ENCODE results near the gene AADACL4. TPM values are rescaled to one million over a fixed set of nuclear protein-coding genes. Genes with fewer than 3 reads are reported as not detected.
"Not testable (repeated sequence)": the region's sequence is repeated elsewhere in the genome, so short reads cannot be mapped to it uniquely, and the experiment has no call there.

AADACL4 gene
- total RNA-seq, 1 donor from 2014 or later, result not detected

DNA sequence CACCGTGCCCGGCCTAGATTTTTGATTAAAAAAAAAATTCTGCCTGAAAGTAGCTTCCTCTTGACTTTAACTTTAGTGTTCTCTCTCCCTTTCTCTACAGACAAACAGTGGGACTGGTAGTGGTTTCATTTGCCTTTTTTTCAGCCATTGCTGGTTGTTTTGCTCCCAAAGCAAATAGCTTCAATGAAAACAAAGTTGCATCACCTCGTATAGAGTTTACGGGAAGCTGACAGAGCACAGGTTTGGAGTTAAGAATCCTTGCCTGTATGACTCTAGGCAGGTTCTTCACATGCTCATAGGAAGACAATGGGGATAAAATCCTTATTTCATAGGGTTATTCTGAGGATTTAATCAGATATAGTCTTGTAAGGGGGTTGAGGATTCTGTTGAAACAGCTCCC is 21.6 kb downstream of the AADACL4 start:
- ATAC-seq, result no peak
- Histone ChIP-seq H3K4me3 (no peak overlapping the region), H3K27ac (no peak overlapping the region), H3K27me3 (no peaks in the 10 kb centered on the region), H3K9me3 (no peaks in the 10 kb centered on the region), H3K36me3 (no peaks in the 10 kb centered on the region), H3K4me1 (no peaks in the 10 kb centered on the region)
- TF ChIP-seq, protein P1, sequence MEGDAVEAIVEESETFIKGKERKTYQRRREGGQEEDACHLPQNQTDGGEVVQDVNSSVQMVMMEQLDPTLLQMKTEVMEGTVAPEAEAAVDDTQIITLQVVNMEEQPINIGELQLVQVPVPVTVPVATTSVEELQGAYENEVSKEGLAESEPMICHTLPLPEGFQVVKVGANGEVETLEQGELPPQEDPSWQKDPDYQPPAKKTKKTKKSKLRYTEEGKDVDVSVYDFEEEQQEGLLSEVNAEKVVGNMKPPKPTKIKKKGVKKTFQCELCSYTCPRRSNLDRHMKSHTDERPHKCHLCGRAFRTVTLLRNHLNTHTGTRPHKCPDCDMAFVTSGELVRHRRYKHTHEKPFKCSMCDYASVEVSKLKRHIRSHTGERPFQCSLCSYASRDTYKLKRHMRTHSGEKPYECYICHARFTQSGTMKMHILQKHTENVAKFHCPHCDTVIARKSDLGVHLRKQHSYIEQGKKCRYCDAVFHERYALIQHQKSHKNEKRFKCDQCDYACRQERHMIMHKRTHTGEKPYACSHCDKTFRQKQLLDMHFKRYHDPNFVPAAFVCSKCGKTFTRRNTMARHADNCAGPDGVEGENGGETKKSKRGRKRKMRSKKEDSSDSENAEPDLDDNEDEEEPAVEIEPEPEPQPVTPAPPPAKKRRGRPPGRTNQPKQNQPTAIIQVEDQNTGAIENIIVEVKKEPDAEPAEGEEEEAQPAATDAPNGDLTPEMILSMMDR (IDR thresholded peaks at IDR 0.05), result no peak
- DNase-seq, result no peak
- intact Hi-C loops (cut with DNase I), result no loop called here

DNA sequence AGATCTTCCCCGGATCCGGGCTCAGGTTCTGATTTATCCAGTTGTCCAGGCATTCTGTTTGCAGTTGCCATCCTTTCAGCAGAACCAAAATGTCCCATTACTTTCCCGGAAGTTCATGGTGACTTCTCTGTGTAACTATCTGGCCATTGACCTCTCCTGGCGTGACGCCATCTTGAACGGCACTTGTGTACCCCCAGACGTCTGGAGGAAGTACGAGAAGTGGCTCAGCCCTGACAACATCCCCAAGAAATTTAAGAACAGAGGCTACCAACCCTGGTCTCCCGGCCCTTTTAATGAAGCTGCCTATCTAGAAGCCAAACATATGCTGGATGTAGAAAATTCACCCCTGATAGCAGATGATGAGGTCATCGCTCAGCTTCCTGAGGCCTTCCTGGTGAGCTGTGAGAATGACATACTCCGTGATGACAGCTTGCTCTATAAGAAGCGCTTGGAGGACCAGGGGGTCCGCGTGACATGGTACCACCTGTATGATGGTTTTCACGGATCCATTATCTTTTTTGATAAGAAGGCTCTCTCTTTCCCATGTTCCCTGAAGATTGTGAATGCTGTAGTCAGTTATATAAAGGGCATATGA is 22.4 kb downstream of the AADACL4 start:
- Histone ChIP-seq H3K4me1 (no peaks in the 10 kb centered on the region), H3K4me3 (no peak overlapping the region), H3K27ac (no peak overlapping the region), H3K9me3 (no peaks in the 10 kb centered on the region), H3K36me3 (no peaks in the 10 kb centered on the region), H3K27me3 (no peaks in the 10 kb centered on the region)
- no peak for DNase-seq
- TF ChIP-seq, protein P1 (IDR thresholded peaks at IDR 0.05), result no peak
- intact Hi-C loops (cut with DNase I), result no loop called here
- no peak for ATAC-seq

DNA sequence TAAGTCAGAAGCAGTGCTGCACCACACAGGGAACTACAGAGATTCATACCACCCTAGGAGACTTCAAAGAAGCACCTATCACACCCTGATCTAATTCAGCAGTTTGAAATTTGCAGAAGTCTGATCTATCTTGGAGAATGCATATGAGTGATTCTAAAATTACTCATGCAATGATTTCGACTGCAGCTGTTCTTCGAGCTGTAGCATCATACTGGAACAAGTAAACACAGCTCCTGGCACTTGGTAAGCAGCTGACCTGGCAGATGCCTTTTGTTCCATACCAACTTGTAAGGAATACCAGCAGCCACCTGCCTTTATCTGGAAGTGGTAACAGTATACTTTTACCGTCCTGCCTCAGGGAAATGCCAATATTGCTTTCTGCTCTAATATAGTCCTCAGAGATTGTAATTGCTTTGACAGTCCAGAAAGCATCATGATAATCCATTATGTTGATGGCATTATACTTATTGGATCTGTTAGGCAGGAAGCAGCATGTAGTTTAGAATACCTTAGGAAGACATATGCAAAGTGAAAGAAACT is 25.7 kb downstream of the AADACL4 start:
- no peak overlapping the region for H3K4me3 ChIP-seq
- no peaks in the 10 kb centered on the region for H3K36me3 ChIP-seq
- no peaks in the 10 kb centered on the region for H3K4me1 ChIP-seq
- ATAC-seq (no peak), DNase-seq (no peak)
- H3K27me3 ChIP-seq, result no peaks in the 10 kb centered on the region
- no peak overlapping the region for H3K27ac ChIP-seq
- TF ChIP-seq, protein P1 (IDR thresholded peaks at IDR 0.05), result no peak
- H3K9me3 ChIP-seq, result no peaks in the 10 kb centered on the region
- intact Hi-C loops (cut with DNase I), result no loop called here

DNA sequence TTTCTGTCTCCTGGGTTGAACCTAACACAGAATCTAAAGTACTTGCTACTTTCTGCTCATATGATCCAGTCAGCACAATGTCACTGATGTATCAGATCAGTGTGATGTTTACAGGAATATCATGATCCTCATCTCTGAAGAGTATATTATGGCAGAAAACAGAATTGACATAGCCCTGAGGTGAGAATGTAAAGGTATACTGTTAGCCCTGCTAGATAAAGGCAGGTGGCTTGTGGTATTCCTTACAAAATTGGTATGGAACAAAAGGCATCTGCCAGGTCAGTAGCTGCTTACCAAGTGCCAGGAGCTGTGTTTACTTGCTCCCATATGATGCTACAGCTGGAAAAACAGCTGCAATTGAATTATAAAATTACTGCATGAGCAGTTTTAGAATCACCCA is 30.5 kb downstream of the AADACL4 start:
- DNase-seq, result no peak
- Histone ChIP-seq H3K4me1 (no peaks in the 10 kb centered on the region), H3K4me3 (no peak overlapping the region), H3K9me3 (no peaks in the 10 kb centered on the region), H3K36me3 (no peaks in the 10 kb centered on the region), H3K27me3 (no peaks in the 10 kb centered on the region), H3K27ac (no peak overlapping the region)
- TF ChIP-seq, protein P1 (IDR thresholded peaks at IDR 0.05), result no peak
- intact Hi-C loops (cut with DNase I), result no loop called here
- no peak for ATAC-seq

DNA sequence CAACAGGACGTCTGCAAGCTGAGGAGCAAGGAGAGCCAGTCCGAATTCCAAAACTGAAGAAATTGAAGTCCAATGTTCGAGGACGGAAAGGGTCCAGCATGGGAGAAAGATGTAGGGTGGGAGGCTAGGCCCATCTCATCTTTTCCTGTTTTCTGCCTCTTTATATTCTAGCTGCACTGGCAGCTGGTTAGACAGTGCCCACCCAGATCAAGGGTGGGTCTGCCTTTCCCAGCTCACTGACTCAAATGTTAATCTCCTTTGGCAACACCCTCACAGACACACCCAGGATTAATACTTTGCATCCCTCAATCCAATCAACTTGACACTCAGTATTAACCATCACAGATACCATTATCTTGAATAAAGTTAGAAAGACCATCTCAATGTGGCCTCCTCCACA is 32.2 kb downstream of the AADACL4 start:
- H3K9me3 ChIP-seq; H3K27me3 ChIP-seq; DNase-seq; H3K27ac ChIP-seq; intact Hi-C loops (cut with DNase I); H3K4me1 ChIP-seq; H3K36me3 ChIP-seq; ATAC-seq; H3K4me3 ChIP-seq: not testable (repeated sequence)

DNA sequence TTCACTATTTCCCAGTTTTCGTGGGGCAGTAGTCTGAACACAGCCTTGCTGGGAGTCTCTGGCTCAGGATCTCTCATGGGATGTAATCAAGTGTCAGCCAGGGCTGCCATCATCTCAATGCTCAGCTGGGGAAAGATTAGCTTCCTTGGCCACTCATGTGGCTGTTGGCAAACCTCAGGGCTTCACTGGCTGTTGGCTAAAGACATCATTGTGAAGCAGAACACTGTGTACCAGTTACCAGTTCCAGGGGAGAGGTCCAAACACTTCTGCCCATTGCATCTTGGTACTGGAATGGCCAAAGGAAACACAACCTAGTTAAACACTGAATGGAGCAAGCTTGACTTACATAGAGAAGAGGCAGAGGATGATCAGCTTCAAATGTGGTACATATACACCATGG is 33.7 kb downstream of the AADACL4 start:
- intact Hi-C loops (cut with DNase I), result no loop called here
- Histone ChIP-seq H3K27ac (no peak overlapping the region), H3K27me3 (no peaks in the 10 kb centered on the region), H3K9me3 (no peaks in the 10 kb centered on the region), H3K4me3 (no peak overlapping the region), H3K36me3 (no peaks in the 10 kb centered on the region), H3K4me1 (no peaks in the 10 kb centered on the region)
- TF ChIP-seq, protein P1 (IDR thresholded peaks at IDR 0.05), result no peak
- ATAC-seq (no peak), DNase-seq (no peak)
